ENCODE measurements around the gene MLPH. TPM values are rescaled to one million over a fixed set of nuclear protein-coding genes. Genes with fewer than 3 reads are reported as not detected.

MLPH gene, protein sequence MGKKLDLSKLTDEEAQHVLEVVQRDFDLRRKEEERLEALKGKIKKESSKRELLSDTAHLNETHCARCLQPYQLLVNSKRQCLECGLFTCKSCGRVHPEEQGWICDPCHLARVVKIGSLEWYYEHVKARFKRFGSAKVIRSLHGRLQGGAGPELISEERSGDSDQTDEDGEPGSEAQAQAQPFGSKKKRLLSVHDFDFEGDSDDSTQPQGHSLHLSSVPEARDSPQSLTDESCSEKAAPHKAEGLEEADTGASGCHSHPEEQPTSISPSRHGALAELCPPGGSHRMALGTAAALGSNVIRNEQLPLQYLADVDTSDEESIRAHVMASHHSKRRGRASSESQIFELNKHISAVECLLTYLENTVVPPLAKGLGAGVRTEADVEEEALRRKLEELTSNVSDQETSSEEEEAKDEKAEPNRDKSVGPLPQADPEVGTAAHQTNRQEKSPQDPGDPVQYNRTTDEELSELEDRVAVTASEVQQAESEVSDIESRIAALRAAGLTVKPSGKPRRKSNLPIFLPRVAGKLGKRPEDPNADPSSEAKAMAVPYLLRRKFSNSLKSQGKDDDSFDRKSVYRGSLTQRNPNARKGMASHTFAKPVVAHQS
- total RNA-seq = not detected in 2 replicates

DNA sequence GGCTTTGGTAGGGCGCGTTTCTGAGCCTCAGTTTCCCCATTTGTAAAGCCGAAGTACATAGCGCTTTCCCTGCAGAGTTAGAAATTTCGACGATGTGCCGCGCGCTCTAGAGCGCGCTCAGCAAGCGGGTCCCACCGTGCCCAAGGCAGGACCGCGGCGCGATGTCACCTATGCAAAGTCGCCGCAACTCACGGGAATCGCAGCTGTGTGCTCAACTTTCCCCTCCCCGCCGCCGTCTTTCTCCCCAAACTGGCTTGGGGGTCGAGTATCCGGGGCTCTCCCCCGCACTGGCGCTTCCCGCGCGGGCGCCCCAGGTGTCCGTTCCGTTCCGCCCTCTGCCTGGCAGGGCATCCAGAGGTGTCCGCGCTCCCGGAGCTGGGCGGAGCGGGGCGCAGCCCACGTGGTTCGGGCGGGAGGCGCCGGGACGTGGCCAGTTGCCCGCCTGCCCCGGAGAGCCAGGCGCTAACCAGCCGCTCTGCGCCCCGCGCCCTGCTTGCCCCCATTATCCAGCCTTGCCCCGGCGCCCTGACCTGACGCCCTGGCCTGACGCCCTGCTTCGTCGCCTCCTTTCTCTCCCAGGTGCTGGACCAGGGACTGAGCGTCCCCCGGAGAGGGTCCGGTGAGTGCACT is at the start of gene MLPH:
Gene MLPH, plus strand, starts transcription at position 433 of the 630 bp plus-strand sequence. CDS start 6,176 bp downstream, outside the sequence.

DNA sequence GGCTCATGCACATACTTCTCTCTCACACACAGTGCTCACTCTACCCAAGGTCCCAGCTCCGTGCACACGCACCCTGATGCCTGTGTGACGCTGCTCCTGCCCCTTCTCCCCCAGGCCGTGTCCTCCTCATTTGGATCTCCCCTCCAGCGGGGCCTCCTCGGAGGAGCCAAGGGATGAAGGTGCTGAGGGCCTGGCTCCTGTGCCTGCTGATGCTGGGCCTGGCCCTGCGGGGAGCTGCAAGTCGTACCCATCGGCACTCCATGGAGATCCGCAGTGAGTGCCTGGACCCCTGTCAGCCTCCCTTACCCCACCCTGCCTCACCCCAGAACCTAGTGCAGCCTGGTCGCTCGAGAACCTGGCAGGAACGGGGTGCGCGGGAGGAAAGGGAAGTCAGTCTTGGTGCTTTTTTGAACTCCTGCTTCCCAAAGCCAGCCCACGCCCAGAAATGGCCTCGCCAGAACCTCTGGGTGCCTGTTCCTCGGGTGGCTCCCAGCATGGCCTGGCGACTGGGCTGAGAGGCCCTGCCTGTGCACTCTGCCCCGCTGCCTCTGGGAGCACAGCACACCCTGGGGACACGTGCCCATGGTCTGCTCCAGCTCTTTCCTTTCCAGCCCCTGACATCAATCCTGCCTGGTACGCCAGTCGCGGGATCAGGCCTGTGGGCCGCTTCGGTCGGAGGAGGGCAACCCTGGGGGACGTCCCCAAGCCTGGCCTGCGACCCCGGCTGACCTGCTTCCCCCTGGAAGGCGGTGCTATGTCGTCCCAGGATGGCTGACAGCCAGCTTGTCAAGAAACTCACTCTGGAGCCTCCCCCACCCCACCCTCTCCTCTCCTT is 79.6 kb downstream of the MLPH start, which contains the start of gene PRLH:
Gene PRLH, plus strand, starts transcription at position 174 of the 835 bp plus-strand sequence. Its CDS starts 0 bp downstream, at position 174.

DNA sequence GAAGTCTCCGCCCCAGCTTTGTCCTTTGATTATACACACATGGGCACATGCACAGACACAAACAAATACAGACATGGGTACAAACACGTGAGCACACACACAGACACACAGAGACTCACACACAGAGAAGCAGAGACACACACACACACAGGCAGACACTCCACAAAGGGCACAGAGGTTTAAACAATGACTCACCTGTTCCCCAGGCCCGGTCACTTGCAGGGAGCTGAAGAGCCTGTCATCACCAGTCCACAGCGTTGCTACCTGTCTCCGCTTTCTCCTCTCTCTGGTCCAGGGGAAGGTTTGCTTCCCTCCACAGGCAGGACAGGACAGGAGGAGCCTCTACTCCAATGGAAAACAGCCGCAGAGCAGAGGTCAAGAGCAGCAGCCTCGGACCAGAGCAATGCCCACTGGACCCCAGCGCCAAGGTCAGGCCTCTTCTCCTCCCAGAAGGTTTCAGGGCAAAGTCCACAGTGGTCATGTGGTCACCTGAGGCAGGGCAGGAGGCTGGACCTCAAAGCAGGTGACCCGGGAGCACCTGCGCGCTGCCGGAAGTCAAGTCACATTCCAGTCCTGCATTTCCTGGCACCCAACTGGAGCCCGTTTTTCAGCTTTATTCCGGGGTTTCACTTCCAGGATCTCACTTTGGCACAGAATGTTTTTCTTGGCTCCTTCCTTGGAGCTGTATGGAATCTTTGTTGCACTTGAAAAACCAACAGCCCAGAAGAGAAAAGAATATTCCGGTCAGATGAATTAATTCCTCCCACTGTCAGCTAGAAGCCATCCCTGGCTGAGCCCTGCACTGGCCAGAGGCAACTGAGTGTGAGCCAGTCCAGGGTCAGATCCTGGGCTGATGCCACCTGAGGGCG is 103.5 kb downstream of the MLPH start, which contains the start of gene RAB17:
Gene RAB17, minus strand, starts transcription at position 463 of the 869 bp plus-strand sequence. CDS start 4,580 bp downstream, outside the sequence.

Other genes starting within 250 kb of the MLPH start
- 3.0 and 4.3 TPM in 2 replicates for gene COL6A3, start 73.1 kb upstream of the MLPH start, total RNA-seq
- not detected in 2 replicates for gene PRLH, start 79.3 kb downstream of the MLPH start, total RNA-seq
- 0.49 and 0.87 TPM in 2 replicates for gene RAB17, start 103.5 kb downstream of the MLPH start, total RNA-seq
- 159 and 170 TPM in 2 replicates for gene LRRFIP1, start 140.3 kb downstream of the MLPH start, total RNA-seq